Glutamatergic neuron (in vitro differentiated cells): Measurements from ENCODE around the gene ZBTB7A. TPM values are rescaled to one million over a fixed set of nuclear protein-coding genes. Genes with fewer than 3 reads are reported as not detected.

Experiments used
- DNase-seq: peaks from one replicate; pipeline ENCODE4 v3.0.0; 2022
- H3K27ac Mint-ChIP-seq: one replicate; pipeline ENCODE4 v1.8.0; 2020; ENCODE audit warnings: mild to moderate bottlenecking, mixed read lengths, inconsistent platforms; ENCODE audit not compliant: unreplicated experiment
- H3K27me3 Mint-ChIP-seq: one replicate; pipeline ENCODE4 v1.8.0; 2020; ENCODE audit warnings: mild to moderate bottlenecking, moderate library complexity, mixed read lengths, inconsistent platforms; ENCODE audit not compliant: unreplicated experiment
- H3K36me3 Mint-ChIP-seq: one replicate; pipeline ENCODE4 v1.8.0; 2020; ENCODE audit warnings: mild to moderate bottlenecking, mixed read lengths, inconsistent platforms; ENCODE audit not compliant: unreplicated experiment
- H3K4me1 Mint-ChIP-seq: one replicate; pipeline ENCODE4 v1.8.0; 2020; ENCODE audit warnings: mild to moderate bottlenecking, low read depth, mixed read lengths, inconsistent platforms; ENCODE audit not compliant: unreplicated experiment
- H3K4me3 Mint-ChIP-seq: one replicate; pipeline ENCODE4 v1.8.0; 2020; ENCODE audit warnings: mild to moderate bottlenecking, mixed read lengths, inconsistent platforms; ENCODE audit not compliant: unreplicated experiment
- H3K9me3 Mint-ChIP-seq: one replicate; pipeline ENCODE4 v1.8.0; 2020; ENCODE audit warnings: mild to moderate bottlenecking, moderate library complexity, mixed read lengths, inconsistent platforms; ENCODE audit not compliant: unreplicated experiment
- CTCF ChIP-seq: fragments of 200-600 bp; sonication (generic); IDR thresholded peaks from one replicate; pipeline ENCODE4 v1.5.0; 2021; ENCODE audit not compliant: partially characterized antibody, unreplicated experiment
- total RNA-seq: library from RNA; stranded (reverse); fragmentation: NEBNext Ultra II Directional; extraction: Animal tissue kit (Norgen Biotek cat#: 25700); gene quantifications from one replicate; pipeline ENCODE4 v1.2.1, GENCODE V29; 2021; ENCODE audit not compliant: unreplicated experiment

The ZBTB7A gene
- total RNA-seq, 1 donor from 2014 or later: 21.8 TPM

GRCh38 chr19:4029247-4029614, 37.5 kb downstream of the ZBTB7A start:
- TF ChIP-seq CTCF: no peak
- H3K4me3 Mint-ChIP-seq: no peak overlapping the region
- H3K36me3 Mint-ChIP-seq: no peaks in the 10 kb centered on the region
- H3K27ac Mint-ChIP-seq: no peak overlapping the region
- no peak for DNase-seq
- H3K27me3 Mint-ChIP-seq: peaks cover 3% of the 10 kb centered on the region
- H3K4me1 Mint-ChIP-seq: no peaks in the 10 kb centered on the region
- peaks cover 2% of the 10 kb centered on the region for H3K9me3 Mint-ChIP-seq

GRCh38 chr19:4028334-4029246, 38.1 kb downstream of the ZBTB7A start:
- H3K9me3 Mint-ChIP-seq: peaks cover 2% of the 10 kb centered on the region
- no peak overlapping the region for H3K4me3 Mint-ChIP-seq
- H3K36me3 Mint-ChIP-seq: no peaks in the 10 kb centered on the region
- TF ChIP-seq CTCF: no peak
- peaks cover 3% of the 10 kb centered on the region for H3K27me3 Mint-ChIP-seq
- DNase-seq: no peak
- no peaks in the 10 kb centered on the region for H3K4me1 Mint-ChIP-seq
- H3K27ac Mint-ChIP-seq: no peak overlapping the region

- peak overlapping the region; percentile 72 for H3K27ac Mint-ChIP-seq
- H3K9me3 Mint-ChIP-seq: peaks cover 2% of the 10 kb centered on the region
- H3K27me3 Mint-ChIP-seq: peaks cover 6% of the 10 kb centered on the region
- H3K4me3 Mint-ChIP-seq: no peak overlapping the region
- no peaks in the 10 kb centered on the region for H3K36me3 Mint-ChIP-seq
- no peaks in the 10 kb centered on the region for H3K4me1 Mint-ChIP-seq
- TF ChIP-seq CTCF: no peak
- no peak for DNase-seq
These were observed 39.6 kb downstream of the ZBTB7A start for GRCh38 chr19:4027146-4027545.

- no peak for TF ChIP-seq CTCF
- peaks cover 2% of the 10 kb centered on the region for H3K27me3 Mint-ChIP-seq
- H3K4me1 Mint-ChIP-seq: peaks cover 1% of the 10 kb centered on the region
- H3K4me3 Mint-ChIP-seq: no peak overlapping the region
- H3K27ac Mint-ChIP-seq: no peak overlapping the region
- no peak for DNase-seq
- H3K9me3 Mint-ChIP-seq: peaks cover under 1% of the 10 kb centered on the region
- H3K36me3 Mint-ChIP-seq: no peaks in the 10 kb centered on the region
These were observed 41.4 kb downstream of the ZBTB7A start for GRCh38 chr19:4025317-4025716.

- H3K9me3 Mint-ChIP-seq: peaks cover 2% of the 10 kb centered on the region
- H3K27ac Mint-ChIP-seq: no peak overlapping the region
- H3K36me3 Mint-ChIP-seq: no peaks in the 10 kb centered on the region
- H3K4me1 Mint-ChIP-seq: peaks cover 4% of the 10 kb centered on the region
- no peak for DNase-seq
- TF ChIP-seq CTCF: no peak
- H3K27me3 Mint-ChIP-seq: peaks cover 2% of the 10 kb centered on the region
- no peak overlapping the region for H3K4me3 Mint-ChIP-seq
These were observed 42.9 kb downstream of the ZBTB7A start for GRCh38 chr19:4023600-4024398.
